Head of caudate nucleus (tissue), 42 donors: ENCODE data around the gene FABP1.
A peak's percentile ranks its signal among the peaks of the same experiment; 100 is the strongest.

ENCODE experiments used
- DNase-seq, 42 donors: peaks; one replicate each; pipeline versions ENCODE4 v3.0.0 to v3.0.0-alpha.2; 2020 to 2021; ENCODE audit warnings: mixed read lengths in 7 of 42
- intact Hi-C: fragments of 100-400 bp; cut with DNase I; formaldehyde crosslinking; loops from one replicate; pipeline ENCODE4 v1.15.0; 2022

The FABP1 gene

DNA sequence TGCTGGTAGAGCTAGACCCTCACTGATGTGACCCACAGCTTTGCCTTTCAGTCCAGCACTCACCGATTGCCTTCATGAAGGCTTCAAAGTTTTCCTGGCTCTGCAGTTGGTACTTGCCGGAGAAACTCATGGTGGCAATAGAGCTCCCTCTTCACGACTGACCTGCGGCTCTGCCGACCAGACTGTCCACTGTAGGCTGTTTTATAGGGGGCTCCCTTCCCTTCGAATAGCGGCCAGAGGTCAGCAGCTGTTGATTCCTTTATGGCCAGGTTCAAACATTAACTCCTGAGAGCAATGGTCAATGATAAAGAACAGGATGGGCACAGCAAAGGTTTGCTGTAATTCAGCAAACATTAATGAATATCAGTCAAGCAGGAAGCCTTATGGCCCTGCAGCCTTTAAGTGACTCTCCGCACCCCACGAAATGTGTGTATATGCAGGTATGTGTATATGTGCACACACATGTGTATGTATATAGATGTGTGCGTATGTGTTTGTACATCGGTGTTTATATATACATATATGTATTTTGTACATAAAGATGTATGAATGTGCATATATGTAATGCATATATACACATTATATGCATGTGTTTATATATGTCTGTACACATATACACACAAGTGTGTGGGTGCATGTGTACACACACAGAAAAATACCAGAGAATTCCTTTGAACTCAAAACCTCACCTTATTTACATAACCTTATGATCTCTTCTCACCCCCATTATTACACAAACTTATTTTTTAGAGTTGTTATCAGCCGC is at the start of gene FABP1:
Gene FABP1 (minus strand): TSS at position 175 of the 766 bp plus-strand sequence. CDS start 45 bp downstream, at position 130.
- peak in 1 of 42 donors; percentile 9 for DNase-seq

GRCh38 chr2:88177556-88177955 is 49.7 kb upstream of the FABP1 start:
- no peak for DNase-seq
- intact Hi-C loops: no loop called here

More for the DNA sequence above, at the start of gene FABP1:
- intact Hi-C loops: no loop called here

GRCh38 chr2:88176352-88176984 is 48.6 kb upstream of the FABP1 start:
- intact Hi-C loops: no loop called here
- no peak for DNase-seq

- DNase-seq: peak in 1 of 42 donors; percentile 26
- intact Hi-C loops: no loop called here
Observed at GRCh38 chr2:88172882-88173281, 45.0 kb upstream of the FABP1 start.

- DNase-seq: peak in 1 of 42 donors; percentile 30
- intact Hi-C loops: no loop called here
Observed at GRCh38 chr2:88171966-88172365, 44.1 kb upstream of the FABP1 start.

- peak in 12 of 42 donors; percentile 12 to 64 (median 36) for DNase-seq
- intact Hi-C loops: no loop called here
Observed at GRCh38 chr2:88170472-88170892, 42.6 kb upstream of the FABP1 start.

GRCh38 chr2:88168386-88168785 is 40.5 kb upstream of the FABP1 start:
- intact Hi-C loops: no loop called here
- DNase-seq: no peak

- no peak for DNase-seq
Observed at GRCh38 chr2:88167740-88168139, 39.9 kb upstream of the FABP1 start.

GRCh38 chr2:88165332-88166003 is 37.6 kb upstream of the FABP1 start:
- no peak for DNase-seq
- intact Hi-C loops: no loop called here

More at GRCh38 chr2:88167740-88168139, 39.9 kb upstream of the FABP1 start:
- intact Hi-C loops: no loop called here

DNA sequence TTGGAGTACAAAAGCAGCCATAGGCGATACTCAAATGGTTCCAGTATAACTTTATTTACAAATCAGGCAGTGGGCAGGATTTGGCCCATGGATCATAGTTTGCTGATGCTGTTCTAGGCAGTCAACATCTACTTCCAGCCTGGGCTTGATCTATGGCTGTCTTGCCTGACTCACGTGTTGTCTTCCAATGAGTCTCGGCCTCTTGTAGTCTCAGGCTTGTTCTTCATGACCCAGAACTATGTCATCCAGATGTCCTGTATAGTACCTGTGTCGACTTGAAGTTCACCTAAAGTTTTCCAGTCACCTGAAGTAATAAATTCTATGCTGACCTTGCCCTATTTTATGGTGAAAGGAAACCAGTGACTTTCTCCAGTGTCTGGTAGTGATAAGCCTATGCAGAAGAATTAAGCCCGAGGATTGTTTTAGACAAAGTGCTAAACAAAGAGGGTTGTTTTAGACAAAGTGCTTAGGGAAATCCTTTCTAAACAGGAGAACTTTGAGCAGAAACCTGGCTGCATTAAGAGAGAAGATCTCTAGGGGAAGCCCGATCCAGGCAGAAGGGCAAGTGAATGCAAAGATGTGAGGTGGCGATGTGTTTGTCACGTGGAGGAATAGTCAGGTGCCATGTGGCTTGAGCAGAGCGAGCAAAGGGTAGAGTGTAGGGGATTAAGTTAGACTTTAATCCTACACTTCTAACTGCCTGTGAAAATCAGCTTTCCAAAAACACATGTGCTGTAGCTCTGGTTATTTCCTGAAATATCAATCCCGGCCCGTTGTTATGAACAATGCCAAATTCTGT is 33.8 kb upstream of the FABP1 start:
- no peak for DNase-seq
- intact Hi-C loops: loop anchor here (2.0 kb wide), 1 partner anchor 101 kb away; no protein-coding TSS in a partner anchor

- no peak for DNase-seq
- intact Hi-C loops: loop anchor here (2.0 kb wide), 1 partner anchor 100 kb away; no protein-coding TSS in a partner anchor
Observed at GRCh38 chr2:88160517-88160916, 32.7 kb upstream of the FABP1 start.

- peak in 41 of 42 donors; percentile 34 to 90 (median 71) for DNase-seq
Observed at GRCh38 chr2:88159955-88160415, 32.1 kb upstream of the FABP1 start.

GRCh38 chr2:88159481-88159880 is 31.6 kb upstream of the FABP1 start:
- intact Hi-C loops: no loop called here
- DNase-seq: no peak

More at GRCh38 chr2:88159955-88160415, 32.1 kb upstream of the FABP1 start:
- intact Hi-C loops: loop anchor here (2.0 kb wide), 1 partner anchor 99 kb away; no protein-coding TSS in a partner anchor

DNA sequence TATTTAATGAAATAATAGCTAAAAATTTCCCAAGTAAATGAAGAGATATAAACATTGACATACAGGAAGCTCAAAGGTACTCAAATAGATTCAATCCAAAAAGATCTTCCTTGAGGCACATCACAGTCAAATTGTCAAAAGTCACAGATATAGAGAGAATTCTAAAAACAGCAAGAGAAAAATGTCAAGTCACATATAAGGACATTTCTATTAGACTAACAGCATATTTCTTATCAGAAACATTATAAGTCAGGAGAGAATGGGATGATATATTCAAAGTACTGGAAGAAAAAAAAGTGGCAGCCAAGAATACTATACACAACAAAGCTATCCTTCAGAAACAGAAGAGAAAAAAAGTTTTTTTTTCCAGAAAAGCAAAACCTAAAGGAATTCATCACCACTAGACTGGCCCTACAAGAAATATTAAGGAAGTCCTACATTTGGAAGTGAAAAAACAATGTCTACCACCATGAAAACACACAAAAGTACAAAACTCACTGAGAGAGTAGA is 21.1 kb upstream of the FABP1 start:
- intact Hi-C loops: no loop called here
- DNase-seq: no peak

DNA sequence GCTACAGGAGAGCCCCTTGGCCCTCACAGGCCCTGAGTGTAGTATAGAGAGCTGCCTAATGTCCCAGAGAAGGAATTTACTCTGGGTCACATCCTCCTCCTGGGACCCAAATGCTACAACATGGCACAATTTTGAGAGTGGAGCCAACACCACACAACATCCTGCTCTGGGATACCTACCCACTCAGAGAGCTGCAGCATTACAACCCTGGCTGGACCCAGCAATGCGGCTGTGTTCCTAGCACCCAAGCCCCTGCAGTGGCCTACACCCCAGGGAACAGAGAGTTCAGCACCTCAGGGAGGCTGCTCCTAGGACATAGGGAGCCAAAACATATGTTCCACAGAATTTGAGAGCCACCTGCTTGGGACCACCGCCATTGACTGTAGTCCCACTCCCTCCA is 19.3 kb upstream of the FABP1 start:
- intact Hi-C loops: no loop called here

DNA sequence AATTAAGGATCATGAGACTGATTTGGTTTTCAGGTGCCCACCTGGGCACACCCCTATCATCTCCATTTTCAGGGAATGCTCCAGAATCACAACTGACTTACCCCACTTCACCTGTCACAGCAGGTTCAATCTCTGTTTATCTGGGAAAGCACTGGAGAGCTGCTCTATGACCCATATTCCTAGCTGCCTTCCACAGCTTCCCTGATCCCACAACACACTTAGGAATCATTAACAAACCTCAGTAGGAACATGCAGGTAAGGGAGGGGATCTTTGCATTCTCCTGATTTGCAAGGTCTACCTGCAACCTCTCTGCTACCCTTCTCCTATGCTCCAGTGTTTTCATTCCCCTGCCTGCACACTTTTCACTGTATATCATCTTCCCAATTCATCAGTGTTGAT is 18.7 kb upstream of the FABP1 start:
- DNase-seq: no peak
- intact Hi-C loops: no loop called here

More for the DNA sequence above, 19.3 kb upstream of the FABP1 start:
- no peak for DNase-seq

GRCh38 chr2:88144914-88145497 is 17.1 kb upstream of the FABP1 start:
- intact Hi-C loops: no loop called here
- no peak for DNase-seq

- intact Hi-C loops: no loop called here
- no peak for DNase-seq
Observed at GRCh38 chr2:88144271-88144670, 16.4 kb upstream of the FABP1 start.
